Caki2 (cell line): Measurements from ENCODE around the gene SLC2A11. TPM values are rescaled to one million over a fixed set of nuclear protein-coding genes. Genes with fewer than 3 reads are reported as not detected.
"Not testable (repeated sequence)": the region's sequence is repeated elsewhere in the genome, so short reads cannot be mapped to it uniquely, and the experiment has no call there.

Source experiments
- DNase-seq: peaks from one replicate; pipeline ENCODE4 v3.0.0-alpha.2; 2015; ENCODE audit warnings: low read depth
- in situ Hi-C: cut with HindIII; loops from 2 replicates; pipeline ENCODE4 v1.10.0; 2016; ENCODE audit warnings: low sequenced_read_pairs, low pct_unique_long_range_greater_than_20kb, mixed read lengths
- total RNA-seq: library from RNA; depleted of rRNA; stranded (reverse); fragments of >200 nt; shearing (Covaris generic); gene quantifications from 2 replicates; pipeline ENCODE4 v1.2.3, GENCODE V29; 2014; ENCODE audit warnings: low replicate concordance

The SLC2A11 gene
- total RNA-seq, 1 experiment from 2014 or later = 20.2 TPM

- in situ Hi-C loops = no loop called here
- DNase-seq = no peak
Observed at GRCh38 chr22:23841736-23842445, 15.8 kb upstream of the SLC2A11 start.

GRCh38 chr22:23842599-23842998, 15.1 kb upstream of the SLC2A11 start:
- no peak for DNase-seq
- in situ Hi-C loops = no loop called here

- in situ Hi-C loops = no loop called here
Observed at GRCh38 chr22:23844739-23845202, 12.9 kb upstream of the SLC2A11 start.

GRCh38 chr22:23845265-23846080, 12.2 kb upstream of the SLC2A11 start:
- in situ Hi-C loops = no loop called here

More at GRCh38 chr22:23844739-23845202, 12.9 kb upstream of the SLC2A11 start:
- no peak for DNase-seq

GRCh38 chr22:23846081-23846469, 11.6 kb upstream of the SLC2A11 start:
- no peak for DNase-seq
- in situ Hi-C loops = no loop called here

More at GRCh38 chr22:23845265-23846080, 12.2 kb upstream of the SLC2A11 start:
- DNase-seq = no peak

- no peak for DNase-seq
- in situ Hi-C loops = no loop called here
Observed at GRCh38 chr22:23847310-23847920, 10.3 kb upstream of the SLC2A11 start.

- no peak for DNase-seq
- in situ Hi-C loops = no loop called here
Observed at GRCh38 chr22:23847991-23848864, 9.4 kb upstream of the SLC2A11 start.

- in situ Hi-C loops = no loop called here
- DNase-seq = peak; percentile 83
Observed at GRCh38 chr22:23849009-23850006, 8.4 kb upstream of the SLC2A11 start.

GRCh38 chr22:23850136-23850611, 7.5 kb upstream of the SLC2A11 start:
- in situ Hi-C loops = no loop called here
- DNase-seq = no peak

- in situ Hi-C loops = no loop called here
- DNase-seq = peak; percentile 72
Observed at GRCh38 chr22:23856721-23857605, 712 bp upstream of the SLC2A11 start.

GRCh38 chr22:23858484-23858815, 775 bp downstream of the SLC2A11 start:
- no peak for DNase-seq
- in situ Hi-C loops = no loop called here

GRCh38 chr22:23859201-23859600, 1.5 kb downstream of the SLC2A11 start:
- no peak for DNase-seq
- in situ Hi-C loops = no loop called here

GRCh38 chr22:23860187-23860586, 2.5 kb downstream of the SLC2A11 start:
- in situ Hi-C loops = not testable (repeated sequence)

GRCh38 chr22:23862103-23862502, 4.4 kb downstream of the SLC2A11 start:
- peak; percentile 29 for DNase-seq

More at GRCh38 chr22:23860187-23860586, 2.5 kb downstream of the SLC2A11 start:
- DNase-seq = not testable (repeated sequence)

GRCh38 chr22:23864499-23865154, 7.0 kb downstream of the SLC2A11 start:
- in situ Hi-C loops = not testable (repeated sequence)

More at GRCh38 chr22:23862103-23862502, 4.4 kb downstream of the SLC2A11 start:
- in situ Hi-C loops = no loop called here

More at GRCh38 chr22:23864499-23865154, 7.0 kb downstream of the SLC2A11 start:
- DNase-seq = not testable (repeated sequence)
